RWPE2 (cell line): Measurements from ENCODE around the gene CACNA2D1.

Source experiments
- ATAC-seq: fragments of 200-7000 bp; cut with Tn5 transposase; 3 replicates; pipeline ENCODE4 v1.9.1; 2021; ENCODE audit warnings: low read depth
- DNase-seq: peaks from one replicate; pipeline ENCODE4 v3.0.0-alpha.2; 2020; ENCODE audit warnings: low spot score
- H3K27ac ChIP-seq: fragments of 450-650 bp; 2 replicates; pipeline ENCODE4 v1.5.1; 2017; ENCODE audit warnings: mild to moderate bottlenecking; ENCODE audit not compliant: poor library complexity, severe bottlenecking
- H3K27me3 ChIP-seq: fragments of 250-450 bp; sonication (Bioruptor Pico); 2 replicates; pipeline ENCODE4 v1.5.1; 2021; ENCODE audit warnings: mild to moderate bottlenecking, moderate library complexity; ENCODE audit not compliant: insufficient read depth, poor library complexity, severe bottlenecking
- H3K36me3 ChIP-seq: fragments of 250-450 bp; sonication (Bioruptor Pico); 2 replicates; pipeline ENCODE4 v1.5.1; 2020; ENCODE audit warnings: low read depth, mild to moderate bottlenecking, moderate library complexity
- H3K4me1 ChIP-seq: fragments of 250-450 bp; sonication (Bioruptor Pico); 2 replicates; pipeline ENCODE4 v1.5.1; 2021; ENCODE audit warnings: mild to moderate bottlenecking, moderate library complexity; ENCODE audit not compliant: insufficient read depth, poor library complexity, severe bottlenecking
- H3K4me3 ChIP-seq: fragments of 250-450 bp; sonication (Bioruptor Pico); 2 replicates; pipeline ENCODE4 v1.5.1; 2021; ENCODE audit warnings: mild to moderate bottlenecking, moderate library complexity; ENCODE audit not compliant: severe bottlenecking
- H3K9me3 ChIP-seq: fragments of 250-450 bp; sonication (Bioruptor Pico); 2 replicates; pipeline ENCODE4 v1.5.1; 2021; ENCODE audit warnings: mild to moderate bottlenecking, moderate library complexity; ENCODE audit not compliant: severe bottlenecking
- CTCF ChIP-seq: fragments of 450-650 bp; IDR thresholded peaks from one replicate; pipeline ENCODE4 v1.5.1; 2017; ENCODE audit warnings: mild to moderate bottlenecking, moderate library complexity; ENCODE audit not compliant: poor library complexity, severe bottlenecking

CACNA2D1 gene

GRCh38 chr7:82404094-82404493, 39.5 kb downstream of the CACNA2D1 start:
- H3K27me3 ChIP-seq: no peaks in the 10 kb centered on the region
- H3K4me3 ChIP-seq: no peak overlapping the region
- H3K36me3 ChIP-seq: no peaks in the 10 kb centered on the region
- ATAC-seq (no peak), DNase-seq (no peak)
- no peaks in the 10 kb centered on the region for H3K4me1 ChIP-seq
- no peaks in the 10 kb centered on the region for H3K9me3 ChIP-seq
- H3K27ac ChIP-seq: no peak overlapping the region
- TF ChIP-seq CTCF: no peak

- no peak for ATAC-seq
- H3K4me1 ChIP-seq: no peaks in the 10 kb centered on the region
- no peak for DNase-seq
- H3K27me3 ChIP-seq: no peaks in the 10 kb centered on the region
- no peak overlapping the region for H3K4me3 ChIP-seq
- H3K9me3 ChIP-seq: no peaks in the 10 kb centered on the region
- TF ChIP-seq CTCF: no peak
- H3K27ac ChIP-seq: no peak overlapping the region
- no peaks in the 10 kb centered on the region for H3K36me3 ChIP-seq
Observed at GRCh38 chr7:82397879-82398524, 45.6 kb downstream of the CACNA2D1 start.

- Histone ChIP-seq H3K9me3 (no peaks in the 10 kb centered on the region), H3K27ac (no peak overlapping the region), H3K36me3 (no peaks in the 10 kb centered on the region), H3K27me3 (no peaks in the 10 kb centered on the region), H3K4me3 (no peak overlapping the region), H3K4me1 (no peaks in the 10 kb centered on the region)
- DNase-seq: no peak
- TF ChIP-seq CTCF: no peak
- no peak for ATAC-seq
Observed at GRCh38 chr7:82396343-82396742, 47.2 kb downstream of the CACNA2D1 start.

- no peak for TF ChIP-seq CTCF
- no peaks in the 10 kb centered on the region for H3K36me3 ChIP-seq
- DNase-seq: no peak
- no peaks in the 10 kb centered on the region for H3K27me3 ChIP-seq
- H3K4me1 ChIP-seq: no peaks in the 10 kb centered on the region
- H3K4me3 ChIP-seq: no peak overlapping the region
- H3K27ac ChIP-seq: no peak overlapping the region
- no peak for ATAC-seq
- no peaks in the 10 kb centered on the region for H3K9me3 ChIP-seq
Observed at GRCh38 chr7:82395147-82395546, 48.4 kb downstream of the CACNA2D1 start.

- Histone ChIP-seq H3K27me3 (no peaks in the 10 kb centered on the region), H3K4me3 (no peak overlapping the region), H3K27ac (no peak overlapping the region), H3K4me1 (no peaks in the 10 kb centered on the region), H3K36me3 (no peaks in the 10 kb centered on the region), H3K9me3 (no peaks in the 10 kb centered on the region)
- ATAC-seq: no peak
- no peak for DNase-seq
- TF ChIP-seq CTCF: no peak
Observed at GRCh38 chr7:82393840-82394220, 49.7 kb downstream of the CACNA2D1 start.
